ENCODE measurements around the gene CEACAM19.

DNA sequence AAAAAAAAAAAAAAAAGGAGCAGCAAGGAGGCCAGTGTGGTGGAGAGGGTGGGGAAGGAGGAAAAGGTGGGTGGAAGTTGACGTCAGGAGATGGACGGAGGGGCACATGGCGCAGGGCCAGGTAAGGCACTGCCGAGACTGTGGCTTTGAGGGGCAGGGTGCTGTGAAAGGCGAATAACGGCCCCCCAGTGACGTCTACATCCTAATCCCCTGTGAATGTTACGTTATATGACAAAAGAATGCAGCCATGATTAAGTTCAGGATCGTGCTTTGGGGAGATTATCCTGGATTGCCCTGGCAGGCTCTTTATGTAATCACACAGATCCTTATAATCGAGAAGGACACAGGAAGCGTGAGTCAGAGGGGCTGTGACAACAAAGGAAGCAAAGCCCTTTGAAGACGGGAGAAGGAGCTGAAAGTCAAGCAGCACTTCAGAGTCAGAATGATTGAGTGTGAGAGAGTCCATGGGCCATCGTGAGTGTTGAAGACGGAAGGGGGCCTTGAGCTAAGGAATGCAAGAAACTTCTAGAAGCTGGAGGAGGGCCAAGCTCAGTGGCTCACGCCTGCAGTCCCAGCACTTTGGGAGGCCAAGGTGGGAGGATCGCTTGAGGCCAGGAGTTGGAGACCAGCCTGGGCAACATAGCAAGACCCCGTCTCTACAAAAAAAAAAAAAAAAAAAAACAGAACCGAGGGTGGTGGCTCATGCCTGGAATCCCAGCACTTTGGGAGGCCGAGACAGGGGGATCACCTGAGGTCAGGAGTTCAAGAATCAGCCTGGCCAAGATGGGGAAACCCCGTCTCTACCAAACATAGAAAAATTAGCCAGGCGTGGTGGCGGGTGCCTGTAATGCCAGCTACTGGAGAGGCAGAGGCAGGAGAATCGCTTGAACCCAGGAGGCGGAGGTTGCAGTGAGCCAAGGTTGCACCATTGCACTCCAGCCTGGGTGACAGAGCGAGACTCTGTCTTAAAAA is 13.9 kb downstream of the CEACAM19 start:
- TF ChIP-seq, protein P1, sequence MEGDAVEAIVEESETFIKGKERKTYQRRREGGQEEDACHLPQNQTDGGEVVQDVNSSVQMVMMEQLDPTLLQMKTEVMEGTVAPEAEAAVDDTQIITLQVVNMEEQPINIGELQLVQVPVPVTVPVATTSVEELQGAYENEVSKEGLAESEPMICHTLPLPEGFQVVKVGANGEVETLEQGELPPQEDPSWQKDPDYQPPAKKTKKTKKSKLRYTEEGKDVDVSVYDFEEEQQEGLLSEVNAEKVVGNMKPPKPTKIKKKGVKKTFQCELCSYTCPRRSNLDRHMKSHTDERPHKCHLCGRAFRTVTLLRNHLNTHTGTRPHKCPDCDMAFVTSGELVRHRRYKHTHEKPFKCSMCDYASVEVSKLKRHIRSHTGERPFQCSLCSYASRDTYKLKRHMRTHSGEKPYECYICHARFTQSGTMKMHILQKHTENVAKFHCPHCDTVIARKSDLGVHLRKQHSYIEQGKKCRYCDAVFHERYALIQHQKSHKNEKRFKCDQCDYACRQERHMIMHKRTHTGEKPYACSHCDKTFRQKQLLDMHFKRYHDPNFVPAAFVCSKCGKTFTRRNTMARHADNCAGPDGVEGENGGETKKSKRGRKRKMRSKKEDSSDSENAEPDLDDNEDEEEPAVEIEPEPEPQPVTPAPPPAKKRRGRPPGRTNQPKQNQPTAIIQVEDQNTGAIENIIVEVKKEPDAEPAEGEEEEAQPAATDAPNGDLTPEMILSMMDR (IDR thresholded peaks at IDR 0.05; ENCODE audit: low read depth, low read length), result no peak
- TF ChIP-seq POLR2A (IDR thresholded peaks at IDR 0.05; ENCODE audit: extremely low read depth, insufficient read length) (no peak), MYC (IDR thresholded peaks at IDR 0.05; ENCODE audit: low read depth, low read length) (no peak)
